Keratinocyte (primary cell): ENCODE measurements around the gene BICDL1.

Source experiments
- EZH2 ChIP-seq: IDR thresholded peaks from one replicate; pipeline ENCODE4 v1.6.1; 2012; ENCODE audit warnings: inconsistent platforms, mild to moderate bottlenecking, low read length, moderate library complexity
- TF ChIP-seq, protein P1 (sequence below), 3 experiments: IDR thresholded peaks in 1 of 3; conservative IDR thresholded peaks in 1 of 3; optimal IDR thresholded peaks in 1 of 3; 2 replicates in 2 of 3; 3 replicates in 1 of 3; pipeline versions ENCODE3 to v1.5.1; 2011; ENCODE audit warnings: low read length in 3 of 3, mild to moderate bottlenecking in 3 of 3, moderate library complexity in 2 of 3, control low read depth in 1 of 3, inconsistent platforms in 1 of 3; ENCODE audit not compliant: insufficient read depth in 2 of 3; ENCODE audit errors: extremely low read depth in 1 of 3

DNA sequence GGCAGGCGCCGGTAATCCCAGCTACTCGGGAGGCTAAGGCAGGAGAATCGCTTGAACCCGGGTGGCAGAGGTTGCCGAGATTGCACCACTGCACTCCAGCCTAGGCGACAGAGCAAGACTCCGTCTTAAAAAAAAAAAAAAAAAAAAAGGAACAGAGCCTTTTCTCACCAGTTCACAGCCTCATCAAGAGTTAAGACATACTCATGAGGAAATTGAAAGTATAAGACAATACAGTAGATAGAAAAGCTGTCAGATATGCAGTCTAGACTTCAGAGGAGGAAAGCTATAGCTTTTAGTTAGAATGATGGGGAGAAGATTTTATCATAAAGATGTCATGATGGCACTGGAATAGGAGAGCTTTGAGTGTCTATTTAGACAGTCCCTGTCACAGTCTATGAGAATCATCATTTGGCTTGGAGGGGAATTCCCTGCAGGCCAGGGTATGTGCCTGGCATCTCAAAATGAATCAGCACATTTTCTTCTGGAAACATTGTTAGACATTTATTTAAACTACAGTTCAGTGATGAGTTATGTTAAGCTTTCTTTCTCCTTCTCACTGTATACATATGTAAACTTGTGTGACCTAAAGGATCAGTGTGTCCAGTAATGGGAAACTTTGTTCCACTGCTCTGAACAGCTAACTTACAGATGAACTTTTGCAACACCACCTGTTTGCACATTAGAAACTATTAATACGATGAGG is 130.4 kb downstream of the BICDL1 start:
- TF ChIP-seq, protein P1, sequence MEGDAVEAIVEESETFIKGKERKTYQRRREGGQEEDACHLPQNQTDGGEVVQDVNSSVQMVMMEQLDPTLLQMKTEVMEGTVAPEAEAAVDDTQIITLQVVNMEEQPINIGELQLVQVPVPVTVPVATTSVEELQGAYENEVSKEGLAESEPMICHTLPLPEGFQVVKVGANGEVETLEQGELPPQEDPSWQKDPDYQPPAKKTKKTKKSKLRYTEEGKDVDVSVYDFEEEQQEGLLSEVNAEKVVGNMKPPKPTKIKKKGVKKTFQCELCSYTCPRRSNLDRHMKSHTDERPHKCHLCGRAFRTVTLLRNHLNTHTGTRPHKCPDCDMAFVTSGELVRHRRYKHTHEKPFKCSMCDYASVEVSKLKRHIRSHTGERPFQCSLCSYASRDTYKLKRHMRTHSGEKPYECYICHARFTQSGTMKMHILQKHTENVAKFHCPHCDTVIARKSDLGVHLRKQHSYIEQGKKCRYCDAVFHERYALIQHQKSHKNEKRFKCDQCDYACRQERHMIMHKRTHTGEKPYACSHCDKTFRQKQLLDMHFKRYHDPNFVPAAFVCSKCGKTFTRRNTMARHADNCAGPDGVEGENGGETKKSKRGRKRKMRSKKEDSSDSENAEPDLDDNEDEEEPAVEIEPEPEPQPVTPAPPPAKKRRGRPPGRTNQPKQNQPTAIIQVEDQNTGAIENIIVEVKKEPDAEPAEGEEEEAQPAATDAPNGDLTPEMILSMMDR (optimal IDR thresholded peaks at IDR 0.05 in 1 of 3, IDR thresholded peaks at IDR 0.05 in 1 of 3, conservative IDR thresholded peaks at IDR 0.05 in 1 of 3; ENCODE audit: extremely low read depth in 1 of 3, insufficient read depth in 2 of 3, low read length in 3 of 3): no peak
- TF ChIP-seq EZH2: no peak
